GM13976 (cell line): ENCODE measurements around the gene GAB2.

Experiments used
- DNase-seq: peaks from one replicate; pipeline ENCODE4 v3.0.0; 2012; ENCODE audit warnings: low spot score
- CTCF ChIP-seq: IDR thresholded peaks from 2 replicates; pipeline ENCODE4 v1.5.1; 2012; ENCODE audit warnings: borderline replicate concordance, mild to moderate bottlenecking; ENCODE audit not compliant: insufficient read depth; ENCODE audit errors: extremely low read depth, missing control alignments, control extremely low read depth
- in situ Hi-C: fragments of 300-500 bp; cut with MboI; formaldehyde crosslinking; loops from one replicate; pipeline ENCODE4 v1.12.0; 2022; ENCODE audit warnings: low sequenced_read_pairs, mixed read lengths, inconsistent platforms; ENCODE audit not compliant: unreplicated experiment

The GAB2 gene

DNA sequence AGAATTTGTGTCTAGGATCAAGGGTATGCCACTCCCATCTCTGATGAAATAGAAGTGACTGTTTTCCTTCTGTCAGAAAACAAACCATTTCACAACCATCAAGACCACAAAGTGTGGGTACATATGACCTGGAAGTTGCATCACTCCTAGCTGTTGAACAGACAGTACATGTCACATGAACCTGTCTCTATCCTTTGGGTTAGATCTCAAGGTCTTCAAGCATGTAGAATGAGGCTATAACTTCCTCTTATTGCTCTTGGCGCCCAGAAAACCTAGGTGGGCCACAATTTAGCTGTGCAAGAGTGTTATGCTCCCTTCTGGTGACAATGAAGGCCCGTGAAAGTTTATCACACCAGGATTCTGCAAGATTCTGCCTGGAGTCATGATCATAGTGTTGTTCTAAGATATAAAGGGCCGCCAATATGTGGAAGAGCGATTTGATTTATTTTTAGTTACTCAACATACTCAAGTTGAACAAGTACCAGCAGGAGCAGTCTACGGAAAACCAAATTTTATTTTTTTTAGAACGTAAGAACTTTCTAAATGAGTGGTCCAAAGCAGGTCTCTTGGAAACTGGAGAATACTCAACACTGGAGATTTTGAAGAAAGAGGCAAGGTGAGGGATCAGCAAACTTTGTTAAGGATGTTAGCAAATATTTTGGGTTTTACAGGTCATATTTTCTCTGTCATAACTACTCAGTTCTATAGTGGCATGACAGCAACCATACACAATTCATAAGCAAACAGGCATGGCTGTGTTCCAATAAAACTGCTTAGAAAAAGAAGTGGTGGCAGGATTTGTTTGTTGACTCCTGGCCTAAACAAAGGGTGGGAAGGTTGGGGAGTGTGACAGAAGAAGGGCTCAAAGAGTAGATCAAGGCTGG, 127.1 kb downstream of the GAB2 start:
- no peak for TF ChIP-seq CTCF
- in situ Hi-C loops: no loop called here
- DNase-seq: no peak

- no peak for TF ChIP-seq CTCF
- in situ Hi-C loops: no loop called here
- DNase-seq: no peak
Observed at GRCh38 chr11:78289552-78290292, 127.9 kb downstream of the GAB2 start.

GRCh38 chr11:78284260-78284659, 133.4 kb downstream of the GAB2 start:
- in situ Hi-C loops: no loop called here
- TF ChIP-seq CTCF: no peak
- no peak for DNase-seq

- no peak for DNase-seq
- in situ Hi-C loops: no loop called here
Observed at GRCh38 chr11:78282821-78283220, 134.8 kb downstream of the GAB2 start.

DNA sequence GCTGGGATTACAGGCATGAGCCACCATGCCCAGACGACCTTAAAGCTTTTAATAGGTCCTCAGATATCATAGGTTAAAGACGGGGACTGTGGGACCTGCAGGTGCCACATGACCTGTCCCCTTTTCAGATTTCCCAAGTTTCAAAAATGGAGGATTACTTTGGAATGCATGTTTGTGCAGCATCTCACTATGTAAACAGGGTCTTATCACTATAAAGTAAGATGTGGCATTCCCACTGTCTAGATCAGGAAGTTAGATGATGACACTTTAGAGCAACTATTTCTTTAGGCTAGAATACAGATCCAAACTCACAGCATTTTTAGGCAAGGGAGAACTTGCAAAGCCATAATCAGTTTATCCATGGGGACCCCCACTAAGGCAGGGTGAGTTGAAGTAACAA, 136.1 kb downstream of the GAB2 start:
- in situ Hi-C loops: no loop called here
- no peak for TF ChIP-seq CTCF
- DNase-seq: no peak

More at GRCh38 chr11:78282821-78283220, 134.8 kb downstream of the GAB2 start:
- TF ChIP-seq CTCF: no peak

- no peak for TF ChIP-seq CTCF
- DNase-seq: no peak
- in situ Hi-C loops: no loop called here
Observed at GRCh38 chr11:78277314-78277994, 140.2 kb downstream of the GAB2 start.
